Hindlimb muscle (tissue), 1 donor: ENCODE measurements around the gene MYO18B. TPM values are rescaled to one million over a fixed set of nuclear protein-coding genes. Genes with fewer than 3 reads are reported as not detected.

ENCODE experiments used
- DNase-seq: peaks from one replicate; pipeline ENCODE4 v3.0.0-alpha.2; 2013
- polyA plus RNA-seq: library from polyadenylated mRNA; unstranded; fragments of 120-200 nt; gene quantifications from one replicate; pipeline ENCODE4 v1.2.1, GENCODE V29; 2013; ENCODE audit not compliant: insufficient read length

The MYO18B gene
- polyA plus RNA-seq, 1 donor: 118 TPM

DNA sequence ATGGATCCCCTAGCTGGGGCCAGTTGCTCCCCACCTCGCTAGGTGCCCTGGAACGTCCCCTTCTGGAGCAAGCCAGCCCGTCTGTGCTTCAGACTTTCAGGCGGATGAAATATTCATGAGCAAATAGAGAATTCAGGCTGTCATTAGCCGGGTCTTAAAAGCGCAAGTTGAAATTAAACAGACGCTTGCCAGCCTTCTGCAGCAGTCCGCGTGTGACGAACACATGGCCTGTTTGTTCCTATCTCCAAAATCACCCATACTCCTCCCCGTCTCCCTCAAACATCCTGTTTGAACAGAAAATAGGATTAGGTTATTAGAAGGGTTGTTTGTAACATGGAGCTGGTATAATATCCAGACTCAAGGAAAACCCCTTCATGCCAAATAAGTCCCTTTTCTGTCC lies 38.7 kb downstream of the MYO18B start:
- DNase-seq: no peak

DNA sequence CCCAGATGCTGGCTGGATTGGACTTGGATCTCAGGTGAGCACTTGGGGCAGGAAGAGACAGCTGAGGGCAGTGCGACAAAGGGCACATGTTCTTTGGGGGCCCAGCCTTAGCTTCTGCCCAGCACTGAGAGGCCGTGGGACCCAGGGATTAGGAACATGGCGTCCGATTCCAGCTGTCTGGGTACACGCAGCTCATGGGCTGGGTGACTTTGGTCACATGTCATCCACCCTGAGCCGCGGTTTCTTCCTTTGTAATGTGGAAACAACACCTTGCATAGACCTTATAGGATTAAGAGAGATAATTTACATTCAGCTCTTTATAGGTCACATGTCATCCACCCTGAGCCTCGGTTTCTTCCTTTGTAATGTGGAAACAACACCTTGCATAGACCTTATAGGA lies 39.8 kb downstream of the MYO18B start:
- DNase-seq: no peak

DNA sequence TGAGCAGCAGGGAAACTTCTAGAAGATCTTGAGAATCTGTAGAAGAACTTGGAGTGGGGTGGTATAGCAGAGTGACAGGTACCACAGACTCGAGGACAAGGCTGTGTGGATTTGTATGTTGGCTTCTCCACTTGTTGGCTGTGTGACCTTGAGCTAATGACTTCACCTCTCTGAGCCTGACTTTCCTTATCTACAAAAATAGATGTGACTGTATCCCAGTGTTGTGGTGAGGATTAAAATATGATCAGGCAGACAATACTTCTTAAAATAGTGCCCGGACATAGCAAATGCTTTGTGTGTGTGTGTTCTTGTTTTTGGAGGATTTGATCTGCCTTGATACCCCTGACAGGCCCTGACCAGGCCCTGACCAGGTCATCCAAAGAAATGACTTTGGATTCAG lies 40.8 kb downstream of the MYO18B start:
- no peak for DNase-seq

DNA sequence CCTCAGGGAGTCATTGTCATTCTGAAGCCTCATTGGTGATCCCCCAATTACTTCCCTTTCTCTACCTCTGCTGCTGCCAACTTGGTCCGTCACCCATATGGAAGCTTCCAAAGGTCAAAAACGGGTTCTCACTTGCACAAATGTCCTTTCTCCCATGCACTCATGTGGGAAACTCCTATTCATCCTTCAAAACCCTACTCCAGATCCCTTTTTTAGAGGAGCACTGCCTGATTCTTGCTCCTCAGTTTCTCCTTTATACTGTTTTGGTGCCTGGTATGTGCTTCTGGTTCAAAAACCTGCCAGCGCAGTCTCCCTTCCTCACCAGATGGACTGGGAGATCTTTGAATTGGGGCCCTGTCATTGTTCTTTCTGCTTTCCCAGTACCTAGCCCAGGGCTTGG lies 41.9 kb downstream of the MYO18B start:
- no peak for DNase-seq

DNA sequence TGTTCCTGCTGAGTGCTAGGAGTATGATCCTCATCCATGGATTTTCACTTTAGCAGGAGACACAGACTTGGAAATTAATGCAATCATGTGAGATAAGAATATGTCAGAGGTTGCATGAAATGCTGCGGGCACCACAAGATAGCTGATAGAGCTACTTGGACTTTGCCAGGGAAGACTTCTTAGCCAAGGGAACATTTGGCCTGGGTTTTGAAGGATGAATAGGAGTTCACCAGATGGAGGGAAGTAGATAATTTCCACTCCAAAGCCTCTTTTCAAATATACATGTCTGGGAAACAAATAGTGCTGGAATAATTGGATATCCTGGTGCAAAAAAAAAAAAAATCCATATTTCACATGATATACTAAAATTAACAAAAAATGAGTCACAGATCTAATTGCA lies 44.2 kb downstream of the MYO18B start:
- no peak for DNase-seq

DNA sequence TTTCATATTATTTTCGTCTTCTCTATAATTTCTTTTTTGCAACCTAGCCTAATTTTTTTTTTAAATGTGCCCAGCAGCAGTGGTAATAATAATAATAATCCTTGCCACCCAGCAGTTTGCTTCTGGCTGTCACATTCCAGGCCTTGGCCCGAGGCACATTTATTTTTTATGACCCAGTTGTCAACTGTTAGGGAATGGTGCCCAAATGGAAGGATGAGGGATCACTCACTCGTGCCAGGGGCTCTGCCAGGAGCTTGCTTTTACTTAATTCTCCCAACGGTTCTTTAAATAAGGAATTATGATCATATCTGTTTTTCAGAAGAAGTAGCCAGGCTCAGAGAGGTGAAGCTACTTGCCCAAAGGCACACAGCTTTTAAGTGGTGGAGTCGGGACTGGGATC lies 49.6 kb downstream of the MYO18B start:
- no peak for DNase-seq

DNA sequence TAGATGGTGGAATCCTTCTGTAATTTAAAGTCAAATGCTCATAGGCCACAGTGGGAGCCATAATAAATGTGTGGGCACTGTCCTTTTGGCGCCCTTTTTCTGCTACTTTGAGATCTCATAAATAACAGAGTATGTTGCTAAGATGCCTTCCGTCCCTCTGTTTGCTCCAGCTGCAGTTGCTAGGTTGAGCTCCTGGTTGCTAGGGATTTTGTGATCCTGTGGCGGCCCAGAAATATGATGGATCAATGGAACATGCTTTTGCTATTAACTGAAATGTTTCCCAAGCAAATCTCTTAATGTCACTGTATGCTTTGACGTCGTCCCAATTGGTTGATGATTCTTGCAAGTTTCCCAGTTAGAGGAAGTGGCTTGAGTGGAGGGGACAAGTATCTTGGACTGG lies 53.5 kb downstream of the MYO18B start:
- no peak for DNase-seq

DNA sequence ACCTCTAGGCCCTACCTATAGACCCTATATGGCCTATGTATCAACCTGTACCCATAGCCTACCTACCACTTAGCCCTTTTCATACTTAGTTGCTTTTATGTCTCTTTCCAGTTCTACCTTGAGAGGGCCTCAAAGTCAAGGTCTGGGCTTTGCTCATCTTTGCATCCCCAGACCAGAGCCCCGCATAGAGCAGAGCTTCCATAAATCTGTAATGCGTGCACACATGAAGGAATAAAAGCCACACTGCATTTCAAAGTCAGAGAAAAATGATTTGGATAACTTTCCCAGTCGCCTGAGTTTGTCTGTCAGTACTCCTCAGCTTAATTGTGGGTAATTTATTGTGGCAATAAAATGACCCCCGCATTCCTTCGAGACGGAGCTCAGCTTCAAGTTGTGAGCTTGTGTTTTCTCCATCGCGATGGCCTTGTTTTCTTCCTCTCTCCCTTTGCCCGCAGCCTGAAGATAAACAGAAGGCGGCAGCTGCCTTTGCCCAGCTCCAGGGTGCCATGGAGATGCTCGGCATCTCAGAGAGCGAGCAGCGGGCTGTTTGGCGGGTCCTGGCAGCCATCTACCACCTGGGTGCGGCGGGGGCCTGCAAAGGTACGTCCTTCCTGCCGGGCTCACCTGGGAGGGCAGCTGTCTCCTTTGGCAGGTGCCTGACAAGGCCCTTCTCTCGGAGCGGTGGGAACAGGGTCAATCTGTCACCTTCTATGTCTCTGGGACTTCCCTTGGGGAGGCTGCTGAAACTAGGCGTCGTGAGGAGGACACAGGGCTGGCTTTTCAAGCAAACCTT lies 55.7 kb downstream of the MYO18B start:
- no peak for DNase-seq

DNA sequence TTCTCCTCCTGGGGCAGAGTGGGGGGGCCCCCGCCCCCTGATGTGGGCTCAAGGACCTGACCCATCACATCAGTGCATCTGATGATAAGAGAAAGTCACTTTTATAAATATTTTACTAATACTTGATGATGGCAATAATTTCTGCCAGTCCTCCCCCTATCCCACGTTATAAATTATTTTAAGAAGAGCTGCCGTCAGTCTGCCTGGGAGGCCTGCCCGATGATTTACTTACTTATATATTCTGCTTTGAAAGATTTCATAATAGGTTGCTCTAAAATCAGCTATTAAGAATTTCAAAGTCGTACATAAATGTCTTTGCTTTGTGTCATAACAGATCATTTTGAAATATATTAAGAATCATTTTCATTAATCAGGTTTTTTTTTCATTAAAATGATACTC lies 58.8 kb downstream of the MYO18B start:
- DNase-seq: no peak

DNA sequence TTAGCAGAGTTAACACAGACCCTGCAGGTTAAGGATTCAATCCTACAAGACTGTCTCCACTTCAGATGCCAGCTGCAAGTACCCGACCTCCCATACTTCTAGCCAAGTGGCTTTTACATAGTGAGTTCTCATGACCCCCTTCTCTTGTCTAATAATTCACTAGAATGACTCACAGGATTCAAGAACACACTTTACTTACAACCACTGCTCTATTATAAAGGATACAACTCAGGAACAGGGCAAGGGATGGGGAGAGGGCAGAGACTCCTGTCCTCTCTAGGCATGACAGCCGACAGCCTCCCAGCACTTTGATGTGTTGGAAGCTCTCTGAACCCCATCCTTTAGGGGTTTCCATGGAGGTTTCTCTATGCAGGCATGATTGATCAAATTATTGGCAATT lies 60.0 kb downstream of the MYO18B start:
- DNase-seq: no peak

DNA sequence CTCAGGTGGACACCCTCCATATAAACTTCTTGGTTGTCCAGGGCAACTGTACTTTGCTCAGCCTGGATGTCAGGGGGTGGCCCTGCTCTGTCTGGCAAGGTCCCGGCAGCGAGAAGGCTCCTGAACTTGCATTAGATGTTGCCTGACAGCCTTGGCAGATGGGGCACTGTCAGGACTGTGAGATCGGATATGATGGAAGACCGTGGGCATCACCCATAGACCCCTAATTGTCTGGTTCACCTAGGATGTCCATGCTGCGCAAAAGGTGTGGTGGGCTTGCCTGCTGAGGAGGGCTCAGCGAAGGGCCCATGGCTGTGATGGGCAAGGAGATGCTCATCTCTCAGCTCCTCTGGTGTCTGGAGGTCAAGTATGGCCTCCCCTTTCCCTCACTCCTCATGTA lies 62.7 kb downstream of the MYO18B start:
- DNase-seq: no peak

DNA sequence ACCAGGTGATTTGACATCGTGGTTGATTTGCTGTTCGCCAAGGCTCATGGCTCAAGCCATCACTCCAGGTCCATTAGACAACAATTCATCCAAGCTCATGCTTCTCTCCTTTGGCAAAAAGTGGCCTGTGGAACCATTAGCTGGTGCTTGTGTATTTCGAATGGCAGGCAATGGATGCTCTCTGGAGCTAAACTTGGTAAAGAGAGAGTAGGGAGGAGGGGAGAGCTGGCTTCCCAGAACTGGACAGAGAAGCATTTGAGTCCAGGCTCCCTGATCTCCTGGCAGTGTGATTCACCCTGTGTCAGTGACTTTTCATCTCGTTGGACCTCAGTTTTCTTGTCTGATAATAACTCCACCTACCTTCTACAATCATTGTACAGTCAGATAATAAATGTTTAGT lies 64.6 kb downstream of the MYO18B start:
- DNase-seq: no peak

DNA sequence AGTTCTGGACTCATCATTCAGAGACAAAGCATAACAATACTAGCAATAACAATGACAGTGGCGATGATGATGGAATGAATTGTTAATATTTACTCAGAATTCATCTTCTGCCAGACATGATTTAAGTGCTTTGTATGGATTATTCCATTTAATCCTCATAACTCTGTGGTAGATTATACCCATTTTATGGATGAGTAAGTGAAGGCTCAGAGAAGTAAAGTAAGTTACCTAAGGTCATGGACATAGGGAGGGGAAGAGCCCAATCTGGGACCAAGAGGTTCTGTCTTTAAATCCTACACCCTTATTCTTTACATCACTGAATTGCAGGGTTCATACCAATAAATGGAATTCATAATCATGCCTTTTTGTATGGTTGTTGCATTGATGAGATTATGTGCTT lies 72.7 kb downstream of the MYO18B start:
- DNase-seq: no peak

DNA sequence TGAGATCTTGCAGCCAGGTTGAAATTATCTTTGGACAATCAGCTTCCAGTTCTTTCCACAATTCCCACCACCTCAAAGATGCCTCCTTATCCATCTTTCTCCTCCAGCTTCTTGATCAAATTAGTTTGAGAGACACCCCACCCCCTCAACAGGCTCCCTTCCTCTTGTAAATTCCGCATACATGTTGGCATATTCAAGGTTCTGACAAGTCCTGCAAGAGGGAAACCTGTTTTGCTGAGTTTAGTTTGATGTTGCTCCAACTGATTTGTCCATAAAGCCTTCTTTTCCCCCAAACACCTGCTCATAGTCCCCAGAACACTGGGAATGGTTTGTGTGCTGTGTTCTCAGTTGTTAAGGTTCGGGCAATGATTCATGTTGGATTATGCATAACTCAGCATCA lies 73.6 kb downstream of the MYO18B start:
- no peak for DNase-seq

DNA sequence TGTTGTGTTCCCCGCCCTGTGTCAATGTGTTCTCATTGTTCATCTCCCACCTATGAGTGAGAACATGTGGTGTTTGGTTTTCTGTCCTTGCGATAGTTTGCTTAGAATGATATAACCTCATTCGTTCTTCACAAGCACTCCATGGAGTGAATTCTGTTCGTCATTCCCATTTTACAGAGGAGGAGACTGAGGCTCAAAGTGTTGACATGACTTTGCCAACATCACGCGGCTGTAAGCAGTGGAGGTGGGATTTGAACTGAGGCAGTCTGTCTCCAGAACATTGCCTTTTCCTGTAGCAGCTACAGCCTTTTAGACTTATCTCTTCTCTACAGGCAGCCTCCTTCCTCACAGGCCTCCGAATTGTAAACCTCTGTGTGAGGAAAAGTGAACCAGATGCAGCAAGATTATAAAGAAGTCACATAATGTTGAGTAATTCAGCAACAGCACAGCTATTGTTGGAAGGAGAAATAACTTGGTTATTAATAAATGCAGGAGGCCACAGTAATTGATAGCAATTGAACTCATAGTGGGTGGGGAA lies 74.6 kb downstream of the MYO18B start:
- DNase-seq: no peak

DNA sequence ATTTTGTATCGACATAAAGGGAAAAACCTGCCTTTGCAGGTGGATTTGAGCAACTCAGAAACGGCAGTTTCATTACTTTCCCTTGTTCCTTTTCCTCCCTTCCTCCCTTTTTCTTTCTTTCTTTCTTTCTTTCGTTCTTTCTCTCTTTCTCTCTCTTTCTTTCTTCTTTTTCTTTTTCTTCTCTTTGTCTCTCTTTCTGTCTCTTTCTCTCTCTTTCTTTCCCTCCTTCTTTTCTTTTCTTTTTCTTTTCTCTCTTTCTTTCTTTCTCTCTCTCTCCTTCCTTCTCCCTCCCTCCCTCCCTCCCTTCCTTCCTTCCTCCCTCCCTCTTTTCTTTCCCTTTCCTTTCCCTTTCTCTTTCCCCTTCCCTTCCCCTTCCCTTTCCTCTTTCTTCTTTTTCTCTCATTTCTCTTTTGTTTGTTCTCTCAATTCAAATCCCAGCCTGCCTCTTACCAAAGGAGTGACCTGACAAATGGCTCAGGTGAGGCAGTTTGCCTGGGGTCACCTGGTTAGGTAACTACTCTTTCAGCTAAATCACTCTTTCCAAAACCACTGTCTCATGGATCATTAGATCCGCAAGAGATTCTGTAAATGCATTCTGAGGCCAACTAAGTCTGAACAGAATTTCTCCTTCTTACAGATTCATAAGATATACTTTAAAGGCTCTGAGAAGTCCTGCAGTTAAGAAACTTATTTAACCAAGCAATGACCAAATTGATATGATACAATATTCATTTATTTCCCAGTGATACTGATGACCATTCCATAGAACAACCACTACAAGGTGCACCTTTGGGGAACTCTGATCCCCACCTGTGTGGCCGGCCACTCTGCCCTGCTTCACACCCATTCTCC lies 75.3 kb downstream of the MYO18B start:
- no peak for DNase-seq

DNA sequence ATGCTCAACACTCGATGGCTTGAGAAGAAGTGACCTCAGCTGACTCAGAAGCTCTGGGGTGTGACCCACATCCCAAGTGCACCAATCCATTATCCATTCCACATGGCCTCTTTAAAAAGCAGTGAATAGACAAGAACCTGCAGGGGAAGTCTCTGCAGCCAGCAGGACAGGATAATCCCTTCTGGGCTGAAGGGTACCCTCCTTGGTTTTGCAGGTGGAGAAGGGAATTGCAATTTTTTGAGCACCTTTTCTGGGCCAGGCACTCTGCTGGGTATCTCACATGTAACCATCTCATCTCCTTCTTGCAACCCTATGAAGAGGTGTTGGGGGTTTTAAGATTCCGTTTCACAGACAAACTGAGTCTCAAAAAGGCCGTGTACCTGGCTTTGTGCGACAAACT lies 76.6 kb downstream of the MYO18B start:
- no peak for DNase-seq

DNA sequence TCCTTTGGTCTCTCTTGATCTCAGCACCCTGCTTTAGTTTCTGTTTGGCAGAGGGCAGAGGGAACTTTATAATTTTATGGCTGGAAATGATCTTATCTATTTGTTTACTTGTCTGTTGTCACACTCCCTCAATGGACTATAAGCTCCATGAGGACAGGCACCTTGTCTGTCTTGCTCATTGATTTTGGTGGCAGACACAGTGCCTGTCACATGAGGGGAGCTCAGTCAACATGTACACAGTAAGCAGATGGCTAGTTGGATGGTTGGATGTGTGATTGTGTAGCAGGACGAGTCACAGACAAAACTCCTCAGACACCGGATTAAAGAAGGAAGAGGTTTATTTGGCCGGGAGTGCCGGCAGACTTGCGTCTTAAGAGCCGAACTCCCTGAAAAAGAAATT lies 80.4 kb downstream of the MYO18B start:
- no peak for DNase-seq

DNA sequence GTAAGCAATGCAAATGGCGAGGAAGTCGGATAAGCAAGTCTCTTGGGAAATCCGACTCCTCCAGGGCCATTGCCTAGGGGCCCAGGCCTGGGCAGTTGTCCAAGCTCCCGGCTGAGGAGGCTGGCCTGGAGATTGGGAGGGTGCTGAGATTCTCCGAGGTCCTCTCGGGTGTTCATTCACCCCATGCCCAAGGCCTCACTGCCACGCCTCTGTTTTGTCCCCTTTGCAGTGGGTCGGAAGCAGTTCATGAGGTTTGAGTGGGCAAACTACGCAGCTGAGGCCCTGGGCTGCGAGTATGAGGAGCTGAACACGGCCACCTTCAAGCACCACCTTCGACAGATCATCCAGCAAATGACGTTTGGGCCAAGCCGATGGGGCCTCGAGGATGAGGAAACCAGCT lies 81.3 kb downstream of the MYO18B start:
- no peak for DNase-seq

DNA sequence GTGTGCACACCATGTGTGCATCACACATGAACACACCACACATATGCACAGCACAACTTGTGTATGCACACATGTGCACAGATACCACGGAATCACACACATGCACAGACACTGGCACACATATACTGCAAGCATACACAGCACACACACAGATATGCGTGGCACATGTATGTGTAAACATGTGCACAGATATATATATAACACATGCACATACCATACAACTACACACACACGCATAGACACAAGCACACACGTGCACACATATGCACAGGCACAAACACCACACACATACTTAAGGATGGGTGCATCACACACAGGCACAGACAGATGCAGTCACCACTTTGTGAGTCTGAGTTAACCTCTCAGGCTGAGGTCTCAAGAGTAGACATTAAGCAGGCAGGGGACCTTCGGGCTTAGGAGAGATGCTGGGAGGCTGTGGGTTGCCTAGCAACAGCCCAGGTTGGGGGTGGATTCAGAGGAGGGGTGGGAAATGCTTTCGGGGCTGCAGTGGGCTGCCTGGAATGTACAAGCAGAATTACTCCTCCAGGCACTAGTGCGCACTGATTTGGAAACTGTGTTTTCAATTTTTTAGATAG lies 82.9 kb downstream of the MYO18B start:
- no peak for DNase-seq

DNA sequence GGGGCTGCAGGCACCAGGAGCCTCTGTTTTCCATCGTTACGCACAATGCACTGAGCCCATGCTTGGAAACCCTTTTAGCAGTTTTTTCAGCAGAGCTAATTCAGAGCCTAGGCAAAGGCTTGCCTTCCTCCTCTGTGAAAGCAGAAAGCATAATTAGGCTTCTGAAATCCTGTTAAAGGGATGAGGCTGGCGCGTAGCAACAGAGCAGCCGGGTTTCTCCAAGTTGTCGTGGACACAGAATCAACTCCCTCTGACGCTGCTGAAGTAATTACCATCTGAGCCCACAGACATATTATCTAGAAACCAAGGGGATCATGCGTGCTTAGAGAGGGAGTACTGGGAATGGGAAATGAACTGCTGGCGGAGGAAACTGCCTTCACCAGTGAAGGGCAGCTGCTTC lies 85.4 kb downstream of the MYO18B start:
- no peak for DNase-seq

DNA sequence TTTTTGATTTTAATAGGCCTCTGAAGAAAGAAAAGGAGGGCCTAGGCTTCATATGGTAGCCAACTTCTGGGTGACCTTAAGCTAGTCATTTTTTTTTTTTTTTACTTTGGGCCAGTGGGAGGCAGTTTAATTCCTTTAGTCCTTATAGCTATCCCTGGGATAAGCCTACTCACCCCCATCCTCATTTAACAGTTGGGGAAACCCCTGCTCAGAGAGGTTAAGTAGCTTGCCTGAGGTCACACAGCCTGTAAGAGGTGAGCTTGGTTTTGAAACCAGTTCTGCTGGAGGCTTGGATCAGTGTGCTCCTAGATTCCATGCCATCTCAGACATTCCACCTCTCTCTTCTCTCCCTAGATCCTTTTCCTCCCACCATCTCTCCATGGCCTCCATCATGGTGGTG lies 86.4 kb downstream of the MYO18B start:
- DNase-seq: no peak

DNA sequence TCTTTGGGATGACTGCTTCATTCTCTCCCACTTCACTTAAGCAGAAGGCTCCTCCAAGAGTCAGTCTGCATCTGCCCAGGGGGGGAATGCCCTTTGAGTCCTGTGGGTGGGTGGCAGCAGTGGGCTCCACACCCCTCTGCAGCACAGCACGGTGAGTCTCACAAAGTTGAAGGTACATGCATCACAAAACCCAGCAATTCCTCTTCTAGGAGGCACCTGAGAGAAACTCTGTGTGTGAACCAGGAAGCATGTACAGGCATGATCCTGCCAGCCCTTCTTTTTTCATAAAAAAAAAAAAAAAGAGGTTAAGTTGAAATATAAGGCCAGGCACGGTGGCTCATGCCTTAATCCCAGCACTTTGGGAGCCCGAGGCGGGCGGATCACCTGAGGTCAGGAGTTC lies 87.2 kb downstream of the MYO18B start:
- DNase-seq: no peak
